ENCODE data around the gene ATR.
"Not testable (repeated sequence)": the region's sequence is repeated elsewhere in the genome, so short reads cannot be mapped to it uniquely, and the experiment has no call there.

The ATR gene

GRCh38 chr3:142578329-142579223, at the start of gene ATR:
ATR (minus strand) TSS chr3:142578733; CDS start chr3:142578704, 29 bp downstream.
- DNase-seq (ENCODE audit: low spot score) = peak; percentile 96

- DNase-seq (ENCODE audit: low spot score) = no peak
Measured at GRCh38 chr3:142626971-142627370, 48.4 kb upstream of the ATR start.

- no peak for DNase-seq (ENCODE audit: low spot score)
Measured at GRCh38 chr3:142625153-142625440, 46.6 kb upstream of the ATR start.

DNA sequence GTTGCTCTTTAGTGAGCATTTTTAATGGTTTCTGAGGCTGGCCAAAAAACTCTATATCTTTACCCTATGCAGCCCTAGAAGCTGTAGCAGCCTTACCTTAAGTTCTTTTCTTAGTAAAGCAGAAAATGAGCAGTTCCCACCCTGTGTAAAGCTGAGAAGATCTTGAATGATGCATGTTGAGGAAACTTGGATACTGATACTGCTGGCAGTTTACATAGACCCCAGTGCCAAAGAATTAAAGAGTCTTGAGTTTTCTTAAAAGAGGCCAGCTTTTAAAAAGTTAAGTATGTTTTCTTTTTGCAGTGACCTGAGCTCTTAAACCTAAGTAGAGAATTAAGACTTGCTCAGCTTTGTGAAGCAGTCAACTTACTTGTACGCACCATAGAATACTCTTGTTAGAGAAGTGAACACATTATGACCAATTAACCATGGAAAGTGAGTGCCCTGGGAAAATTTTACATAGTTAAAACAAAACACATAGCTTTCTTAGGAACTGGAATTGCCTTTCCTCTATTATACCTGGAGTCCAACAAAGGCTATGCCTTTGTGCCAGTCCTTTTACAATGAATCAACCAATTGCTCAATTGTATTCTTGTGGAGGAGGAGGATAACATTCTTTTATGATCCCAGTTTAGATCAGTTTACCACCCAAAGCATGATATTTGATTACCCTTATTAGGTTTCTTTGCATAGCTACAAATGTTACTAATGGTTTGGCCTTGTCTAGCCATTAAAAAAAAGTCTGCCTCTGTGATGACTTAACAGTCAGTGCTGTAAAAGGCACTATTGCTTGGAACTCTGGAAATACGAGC, 46.0 kb upstream of the ATR start:
- no peak for DNase-seq (ENCODE audit: low spot score)

DNA sequence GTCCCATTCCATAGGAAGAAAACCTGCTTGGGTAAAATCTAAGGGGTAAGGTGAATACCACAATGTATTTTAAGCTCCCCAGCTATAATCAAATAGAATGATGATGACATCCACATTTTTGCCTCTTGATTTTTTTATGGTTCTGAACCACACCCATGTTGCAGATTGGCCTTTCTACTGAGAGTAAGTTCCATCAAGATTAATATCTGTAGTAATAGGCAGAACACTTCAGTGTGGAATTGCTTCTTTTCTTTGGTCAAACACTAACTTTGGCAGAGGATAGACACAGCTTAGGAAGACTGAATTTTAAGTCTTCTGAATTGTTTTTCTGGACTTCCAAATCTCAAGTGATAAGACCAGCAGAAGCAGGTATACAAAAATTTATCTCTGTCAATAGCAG, 44.7 kb upstream of the ATR start:
- DNase-seq (ENCODE audit: low spot score) = no peak

GRCh38 chr3:142622405-142622804, 43.9 kb upstream of the ATR start:
- DNase-seq (ENCODE audit: low spot score) = no peak

DNA sequence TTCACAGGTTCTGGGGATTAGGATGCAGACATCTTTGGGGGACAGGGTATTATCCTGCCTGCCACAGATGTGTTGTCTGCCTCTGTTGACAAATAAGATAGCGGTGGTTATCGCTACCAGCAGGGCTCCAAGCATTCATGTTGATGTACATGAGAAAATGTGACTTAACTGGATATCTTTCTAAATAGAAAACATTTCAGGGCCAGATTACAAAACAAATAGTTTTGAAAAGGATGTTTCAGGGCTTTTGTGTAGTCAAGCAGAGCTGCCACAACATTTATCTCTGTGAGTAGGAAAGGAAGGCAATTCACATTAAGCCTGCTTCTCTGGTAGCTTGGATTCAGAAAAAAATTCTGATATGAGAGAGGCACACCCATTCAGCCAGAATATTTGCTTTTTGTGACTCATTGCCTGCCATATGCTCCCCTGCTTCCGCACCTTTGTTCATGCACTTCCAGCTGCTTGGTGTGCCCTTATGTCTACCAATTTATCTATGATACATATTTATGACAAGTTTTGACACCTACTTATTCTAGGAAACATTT, 40.5 kb upstream of the ATR start:
- DNase-seq (ENCODE audit: low spot score) = no peak

- no peak for DNase-seq (ENCODE audit: low spot score)
Measured at GRCh38 chr3:142615171-142615570, 36.6 kb upstream of the ATR start.

GRCh38 chr3:142614059-142614626, 35.6 kb upstream of the ATR start:
- DNase-seq (ENCODE audit: low spot score) = no peak

- DNase-seq (ENCODE audit: low spot score) = no peak
Measured at GRCh38 chr3:142613491-142613890, 35.0 kb upstream of the ATR start.

DNA sequence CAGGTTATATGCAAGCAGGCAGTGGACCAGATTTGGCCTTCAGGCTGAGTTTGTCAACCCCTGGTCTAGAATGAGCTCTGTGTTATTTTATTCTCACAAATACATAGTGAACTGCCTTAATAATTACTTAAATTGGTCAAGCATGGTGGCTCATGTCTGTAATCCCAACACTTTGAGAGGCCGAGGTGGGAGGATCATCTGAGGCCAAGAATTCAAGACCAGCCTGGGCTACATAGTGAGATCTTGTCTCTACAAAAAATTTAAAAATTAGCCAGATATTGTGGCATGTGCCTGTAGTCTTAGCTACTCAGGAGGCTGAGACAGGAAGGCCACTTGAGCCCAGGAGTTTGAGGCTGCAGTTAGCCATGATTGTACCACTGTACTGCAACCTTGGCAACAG, 32.7 kb upstream of the ATR start:
- no peak for DNase-seq (ENCODE audit: low spot score)

DNA sequence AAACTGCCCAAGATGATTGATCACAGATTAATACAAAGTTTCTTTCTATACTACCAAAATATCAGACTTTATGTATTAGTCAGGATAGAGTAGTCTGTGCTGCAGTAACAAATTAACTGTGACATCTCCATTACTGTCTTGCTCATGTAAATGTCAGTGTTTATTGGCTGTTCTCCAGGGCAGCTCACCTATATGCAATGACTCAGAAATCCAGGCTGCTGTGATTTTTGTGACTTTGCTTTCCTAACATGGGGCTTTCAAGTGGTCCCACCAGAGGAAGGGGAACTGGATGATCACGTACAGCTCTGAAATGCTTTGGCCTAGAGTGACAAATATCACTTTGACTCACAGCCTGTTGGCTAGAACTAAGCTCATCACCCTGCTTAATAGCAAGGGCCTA, 30.6 kb upstream of the ATR start:
- DNase-seq (ENCODE audit: low spot score) = no peak

DNA sequence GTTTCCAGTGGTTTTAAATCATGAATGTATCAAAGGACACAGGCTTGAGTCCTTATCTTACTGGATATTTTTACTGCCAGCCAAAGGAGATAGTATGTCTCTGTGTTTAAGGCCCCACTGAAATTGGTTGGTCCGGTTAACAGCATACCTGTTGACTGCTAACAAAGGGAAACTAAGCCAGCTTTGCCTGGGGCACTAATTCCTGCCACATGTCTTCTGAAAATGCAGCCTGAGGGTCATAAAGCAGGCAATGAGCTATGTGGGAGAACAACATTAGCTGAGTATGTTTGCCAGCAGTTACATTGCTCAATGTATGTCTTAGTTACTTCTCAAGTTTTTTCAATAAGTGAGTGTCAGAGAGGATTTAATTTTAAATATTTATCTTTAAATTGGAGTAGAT, 30.1 kb upstream of the ATR start:
- no peak for DNase-seq (ENCODE audit: low spot score)

GRCh38 chr3:142604940-142605339, 26.4 kb upstream of the ATR start:
- no peak for DNase-seq (ENCODE audit: low spot score)

DNA sequence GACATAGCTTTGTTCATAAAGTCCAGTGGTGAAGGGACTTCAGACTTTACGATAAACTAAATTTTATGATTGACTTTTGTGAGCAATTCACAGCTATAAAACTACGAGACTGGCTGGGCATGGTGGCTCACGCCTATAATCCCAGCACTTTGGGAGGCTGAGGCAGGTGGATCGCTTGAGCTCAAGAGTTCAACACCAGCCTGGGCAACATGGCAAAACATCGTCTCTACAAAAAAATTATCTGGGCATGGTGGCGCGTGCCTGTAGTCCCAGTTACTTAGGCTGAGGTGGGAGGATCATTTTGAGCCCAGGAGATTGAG, 24.8 kb upstream of the ATR start:
- DNase-seq (ENCODE audit: low spot score) = not testable (repeated sequence)

- DNase-seq (ENCODE audit: low spot score) = no peak
Measured at GRCh38 chr3:142602619-142603385, 24.3 kb upstream of the ATR start.

DNA sequence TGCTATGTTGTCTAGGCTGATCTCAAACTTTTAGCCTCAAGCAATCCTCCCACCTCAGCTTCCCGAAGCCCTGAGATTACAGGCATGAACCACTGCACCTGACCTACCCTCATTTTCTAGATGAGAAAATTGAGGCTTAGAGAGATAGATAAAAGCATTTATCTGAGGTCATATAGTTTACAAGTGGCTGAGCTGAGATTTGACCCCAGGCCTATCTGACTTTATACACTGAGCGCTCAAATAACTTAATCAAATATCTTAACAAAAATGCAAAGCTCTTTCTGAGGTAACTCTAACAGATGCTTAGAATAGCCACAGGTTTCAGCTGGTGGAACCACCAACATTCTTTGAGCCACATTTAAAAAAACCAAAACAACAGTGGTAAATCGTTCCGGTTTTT, 23.2 kb upstream of the ATR start:
- no peak for DNase-seq (ENCODE audit: low spot score)

- DNase-seq (ENCODE audit: low spot score) = no peak
Measured at GRCh38 chr3:142597906-142598305, 19.4 kb upstream of the ATR start.

GRCh38 chr3:142596726-142597088, 18.2 kb upstream of the ATR start:
- DNase-seq (ENCODE audit: low spot score) = no peak

DNA sequence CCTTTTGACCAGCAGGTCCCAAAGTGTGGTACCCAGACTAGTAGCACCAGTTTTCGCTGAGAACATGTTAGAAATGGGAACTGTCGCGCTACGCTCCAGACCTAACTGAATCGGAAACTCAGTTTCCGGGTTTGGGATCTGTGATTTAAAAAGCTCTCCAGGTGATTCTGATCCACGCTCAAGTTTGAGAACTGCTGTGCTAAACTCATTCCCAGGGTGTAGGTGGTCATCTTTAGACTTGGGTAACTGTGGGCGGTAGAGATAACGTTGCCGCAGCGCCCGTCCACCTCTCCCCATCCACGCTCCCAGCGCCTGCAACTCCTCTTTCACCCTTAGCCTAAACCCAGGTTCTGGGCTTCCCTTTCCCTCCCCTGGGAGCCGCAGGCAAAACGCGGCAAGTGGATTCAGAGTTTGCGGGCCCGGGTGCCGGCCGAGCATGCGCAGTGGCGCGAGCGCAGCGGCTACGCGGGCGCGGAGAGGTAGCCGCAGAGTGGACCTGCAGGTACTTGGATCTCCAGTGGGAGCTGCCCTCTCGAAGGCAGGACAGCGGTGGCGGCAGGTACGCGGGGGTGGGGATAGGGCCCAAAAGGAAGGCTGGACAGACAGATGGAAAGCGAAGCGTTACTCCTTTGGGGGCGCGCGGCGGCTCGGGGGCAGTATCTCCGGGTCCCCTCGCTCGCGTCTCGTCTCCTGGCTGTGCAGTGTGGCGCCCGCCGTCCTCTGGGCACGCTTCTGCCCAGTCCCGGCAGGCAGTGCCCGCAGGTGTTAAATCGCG, 17.6 kb upstream of the ATR start, which contains the start of gene PLS1:
PLS1 (plus strand) TSS at position 443 of the 775 bp plus-strand sequence. CDS start 67,845 bp downstream, outside the sequence.
- peak; percentile 82 for DNase-seq (ENCODE audit: low spot score)

DNA sequence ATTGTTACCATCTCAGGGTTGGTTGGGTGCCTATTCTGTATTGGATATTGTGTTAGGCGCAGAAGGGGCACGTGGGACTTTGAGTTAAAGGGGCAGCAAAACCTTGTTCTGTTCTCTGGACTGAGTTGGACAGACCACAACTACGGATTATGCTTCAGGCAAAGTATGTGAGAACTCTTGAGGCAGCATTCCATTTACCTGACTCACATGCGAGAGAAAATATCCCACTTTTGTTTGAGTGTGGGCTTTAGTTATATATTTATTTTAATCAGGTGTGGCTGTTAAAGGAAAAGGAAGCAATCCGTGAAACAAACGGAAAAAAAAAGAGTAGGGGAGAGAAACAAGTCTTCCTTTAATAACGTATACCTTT, 17.0 kb upstream of the ATR start:
- DNase-seq (ENCODE audit: low spot score) = no peak
